Measurements from ENCODE around the gene SOCS6.

GRCh38 chr18:70256184-70256583 is 32.7 kb upstream of the SOCS6 start:
- TF ChIP-seq OSR1 (CRISPR knock-in tag; IDR thresholded peaks at IDR 0.05) (no peak), ARNTL (CRISPR knock-in tag; IDR thresholded peaks at IDR 0.05; ENCODE audit: borderline replicate concordance, low read depth) (no peak), TSHZ2 (CRISPR knock-in tag; IDR thresholded peaks at IDR 0.05) (no peak), RARB (CRISPR knock-in tag; IDR thresholded peaks at IDR 0.05) (no peak)

Measured in SK-N-SH treated with all-trans-retinoic acid at 6 μM for 48 hours (cell line).